ENCODE measurements around the gene GLG1. TPM values are rescaled to one million over a fixed set of nuclear protein-coding genes. Genes with fewer than 3 reads are reported as not detected.

GLG1 gene
- total and polyA plus RNA-seq, 2 donors (not counting 3 experiments of a cell fraction or from before 2014, with no cell fraction given) = 86.3 to 165 TPM

- H3K79me2 ChIP-seq (ENCODE audit: control insufficient read depth, insufficient read depth, low read length) = peaks cover 65% of the 10 kb centered on the region
- H3K9me1 ChIP-seq (replicated peaks; ENCODE audit: control insufficient read depth, extremely low read depth, insufficient read depth, low read length) = no peaks in the 10 kb centered on the region
- H4K20me1 ChIP-seq (replicated peaks; ENCODE audit: control insufficient read depth, extremely low read depth, insufficient read depth, low read length) = peaks cover 4% of the 10 kb centered on the region
- DNase-seq (ENCODE audit: low read depth, low spot score) = no peak
- peaks cover 12 to 17% of the 10 kb centered on the region in 2 experiments for H3K36me3 ChIP-seq (ENCODE audit: control insufficient read depth in 2 of 2, extremely low read depth in 1 of 2, insufficient read depth in 2 of 2, low read length in 2 of 2)
- no peak for TF ChIP-seq FOS (IDR thresholded peaks at IDR 0.05; ENCODE audit: borderline replicate concordance, insufficient read depth, low read length)
- TF ChIP-seq, protein P1, sequence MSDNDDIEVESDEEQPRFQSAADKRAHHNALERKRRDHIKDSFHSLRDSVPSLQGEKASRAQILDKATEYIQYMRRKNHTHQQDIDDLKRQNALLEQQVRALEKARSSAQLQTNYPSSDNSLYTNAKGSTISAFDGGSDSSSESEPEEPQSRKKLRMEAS (IDR thresholded peaks at IDR 0.05; ENCODE audit: insufficient read depth, insufficient read length) = no peak
- no peak for TF ChIP-seq CTCF (IDR thresholded peaks at IDR 0.05; ENCODE audit: extremely low read depth in 1 of 2, insufficient read depth in 1 of 2, low read depth in 1 of 2, low read length in 2 of 2)
- TF ChIP-seq JUN (IDR thresholded peaks at IDR 0.05; ENCODE audit: borderline replicate concordance, insufficient read depth, insufficient read length, low read depth) = no peak
- no peak for TF ChIP-seq EZH2 (IDR thresholded peaks at IDR 0.05; ENCODE audit: borderline replicate concordance, low read depth, low read length, severe bottlenecking)
- TF ChIP-seq POLR2AphosphoS5 (IDR thresholded peaks at IDR 0.05; ENCODE audit: insufficient read depth, low read depth, low read length) = no peak
- TF ChIP-seq GATA2 (IDR thresholded peaks at IDR 0.05; ENCODE audit: insufficient read depth, insufficient read length, low read depth, low read length) = no peak
- TF ChIP-seq MYC (IDR thresholded peaks at IDR 0.05; ENCODE audit: low read depth, low read length) = no peak
- TF ChIP-seq POLR2A (IDR thresholded peaks at IDR 0.05; ENCODE audit: low read depth, low read length) = no peak
- dilution Hi-C loops (cut with MboI; ENCODE audit: extremely low pct_ligation_motif_present, low sequenced_read_pairs) (no loop called here), intact Hi-C loops (cut with micrococcal nuclease) (no loop called here)
- peaks cover 5% of the 10 kb centered on the region for H3K4me1 ChIP-seq (ENCODE audit: control insufficient read depth, extremely low read depth, insufficient read depth, low read length)
- no peaks in the 10 kb centered on the region for H3K9me3 ChIP-seq (replicated peaks; ENCODE audit: control insufficient read depth, insufficient read depth, low read length)
- no peak for FAIRE-seq
- no peak overlapping the region for H3K4me2 ChIP-seq (ENCODE audit: insufficient read depth, low read length)
- no peak overlapping the region for H3K4me3 ChIP-seq (replicated peaks in 1 of 3; ENCODE audit: insufficient read depth in 1 of 3, low read depth in 1 of 3, low read length in 3 of 3)
- CTCF ChIA-PET = interaction anchor here (0.8 to 2.5 kb wide), 23 partner anchors 10 to 344 kb away, joined by 3 to 17 read pairs (median 3); partner anchors contain the start of gene RFWD3
- no peak overlapping the region for H3K9ac ChIP-seq (replicated peaks; ENCODE audit: extremely low read depth, insufficient read depth, low read length)
- POLR2A ChIA-PET = interaction anchor here (0.6 kb wide), 1 partner anchor 191 kb away, joined by 4 read pairs; no protein-coding TSS in a partner anchor
- H3K27ac ChIP-seq (ENCODE audit: insufficient read depth, low read depth, low read length) = no peak overlapping the region
- BruUV-seq (replicated peaks) = no TSS peak
- no peak overlapping the region for H2AFZ ChIP-seq (ENCODE audit: low read depth, low read length)
- no peaks in the 10 kb centered on the region for H3K27me3 ChIP-seq (ENCODE audit: control insufficient read depth in 2 of 2, insufficient read depth in 2 of 2, low read length in 2 of 2)
These were observed 44.9 kb upstream of the GLG1 start for GRCh38 chr16:74651841-74652240.

Measured in endothelial cell of umbilical vein (primary cell).